GM10847 (cell line): Measurements from ENCODE around the gene IGSF3.

Source experiments
- POLR2A ChIP-seq: IDR thresholded peaks from 2 replicates; pipeline ENCODE4 v1.6.1; 2011; ENCODE audit not compliant: insufficient read length; ENCODE audit errors: extremely low read depth

Gene IGSF3

GRCh38 chr1:116677474-116678062 is 10.0 kb upstream of the IGSF3 start:
- TF ChIP-seq POLR2A = no peak

- TF ChIP-seq POLR2A = no peak
Measured at GRCh38 chr1:116676291-116676690, 8.8 kb upstream of the IGSF3 start.

- TF ChIP-seq POLR2A = no peak
Measured at GRCh38 chr1:116674751-116675150, 7.2 kb upstream of the IGSF3 start.

- no peak for TF ChIP-seq POLR2A
Measured at GRCh38 chr1:116674011-116674531, 6.5 kb upstream of the IGSF3 start.

GRCh38 chr1:116671912-116672311 is 4.4 kb upstream of the IGSF3 start:
- TF ChIP-seq POLR2A = no peak

GRCh38 chr1:116671072-116671760 is 3.7 kb upstream of the IGSF3 start:
- TF ChIP-seq POLR2A = no peak

- TF ChIP-seq POLR2A = no peak
Measured at GRCh38 chr1:116668277-116668676, 744 bp upstream of the IGSF3 start.

GRCh38 chr1:116667078-116667574 is 407 bp downstream of the IGSF3 start:
- TF ChIP-seq POLR2A = no peak

GRCh38 chr1:116666187-116667077 is 1.1 kb downstream of the IGSF3 start:
- no peak for TF ChIP-seq POLR2A

GRCh38 chr1:116664978-116665371 is 2.6 kb downstream of the IGSF3 start:
- no peak for TF ChIP-seq POLR2A

- no peak for TF ChIP-seq POLR2A
Measured at GRCh38 chr1:116664366-116664977, 3.1 kb downstream of the IGSF3 start.

- TF ChIP-seq POLR2A = no peak
Measured at GRCh38 chr1:116663821-116664220, 3.7 kb downstream of the IGSF3 start.

GRCh38 chr1:116661633-116662032 is 5.9 kb downstream of the IGSF3 start:
- no peak for TF ChIP-seq POLR2A

- no peak for TF ChIP-seq POLR2A
Measured at GRCh38 chr1:116654351-116654750, 13.2 kb downstream of the IGSF3 start.

- no peak for TF ChIP-seq POLR2A
Measured at GRCh38 chr1:116628448-116628847, 39.1 kb downstream of the IGSF3 start.
